Measurements from ENCODE around the gene PCYT1B.
"Not testable (repeated sequence)": the region's sequence is repeated elsewhere in the genome, so short reads cannot be mapped to it uniquely, and the experiment has no call there.

The PCYT1B gene

GRCh38 chrX:24647257-24648058, at the start of gene PCYT1B:
Gene PCYT1B (minus strand): TSS chrX:24647347. CDS start chrX:24647105, 242 bp downstream.
- peak; percentile 10 for DNase-seq (ENCODE audit: low read depth, low spot score)

GRCh38 chrX:24696294-24696693, 49.1 kb upstream of the PCYT1B start:
- no peak for DNase-seq (ENCODE audit: low read depth, low spot score)

- no peak for DNase-seq (ENCODE audit: low read depth, low spot score)
These were observed 47.7 kb upstream of the PCYT1B start for GRCh38 chrX:24694825-24695224.

- DNase-seq (ENCODE audit: low read depth, low spot score) = peak; percentile 88
These were observed 46.5 kb upstream of the PCYT1B start, which contains the start of gene POLA1 for GRCh38 chrX:24693453-24694202. Gene POLA1 (plus strand): TSS chrX:24693918. CDS start chrX:24693962, 44 bp downstream.

GRCh38 chrX:24692305-24692704, 45.2 kb upstream of the PCYT1B start:
- DNase-seq (ENCODE audit: low read depth, low spot score) = no peak

GRCh38 chrX:24684048-24684447, 36.9 kb upstream of the PCYT1B start:
- DNase-seq (ENCODE audit: low read depth, low spot score) = no peak

GRCh38 chrX:24682739-24683432, 35.7 kb upstream of the PCYT1B start:
- no peak for DNase-seq (ENCODE audit: low read depth, low spot score)

- no peak for DNase-seq (ENCODE audit: low read depth, low spot score)
These were observed 29.4 kb upstream of the PCYT1B start for GRCh38 chrX:24676403-24677024.

- DNase-seq (ENCODE audit: low read depth, low spot score) = no peak
These were observed 26.3 kb upstream of the PCYT1B start for GRCh38 chrX:24673424-24673823.

- no peak for DNase-seq (ENCODE audit: low read depth, low spot score)
These were observed 25.6 kb upstream of the PCYT1B start for GRCh38 chrX:24672701-24673190.

- DNase-seq (ENCODE audit: low read depth, low spot score) = no peak
These were observed 21.0 kb upstream of the PCYT1B start for GRCh38 chrX:24668111-24668510.

- DNase-seq (ENCODE audit: low read depth, low spot score) = no peak
These were observed 15.2 kb upstream of the PCYT1B start for GRCh38 chrX:24662352-24662751.

GRCh38 chrX:24661292-24661691, 14.1 kb upstream of the PCYT1B start:
- DNase-seq (ENCODE audit: low read depth, low spot score) = no peak

GRCh38 chrX:24659646-24660045, 12.5 kb upstream of the PCYT1B start:
- DNase-seq (ENCODE audit: low read depth, low spot score) = no peak

GRCh38 chrX:24659106-24659505, 12.0 kb upstream of the PCYT1B start:
- no peak for DNase-seq (ENCODE audit: low read depth, low spot score)

GRCh38 chrX:24658421-24658820, 11.3 kb upstream of the PCYT1B start:
- no peak for DNase-seq (ENCODE audit: low read depth, low spot score)

- DNase-seq (ENCODE audit: low read depth, low spot score) = no peak
These were observed 10.7 kb upstream of the PCYT1B start for GRCh38 chrX:24657671-24658386.

- not testable (repeated sequence) for DNase-seq (ENCODE audit: low read depth, low spot score)
These were observed 8.5 kb upstream of the PCYT1B start for GRCh38 chrX:24655679-24656078.

GRCh38 chrX:24651783-24652182, 4.6 kb upstream of the PCYT1B start:
- no peak for DNase-seq (ENCODE audit: low read depth, low spot score)

- DNase-seq (ENCODE audit: low read depth, low spot score) = no peak
These were observed 1.3 kb upstream of the PCYT1B start for GRCh38 chrX:24648495-24648894.

GRCh38 chrX:24646745-24647182, 383 bp downstream of the PCYT1B start:
- DNase-seq (ENCODE audit: low read depth, low spot score) = no peak

Data from smooth muscle cell of the brain vasculature (primary cell).